ENCODE results near the gene ETDB.
"Not testable (repeated sequence)": the region's sequence is repeated elsewhere in the genome, so short reads cannot be mapped to it uniquely, and the experiment has no call there.

The ETDB gene

GRCh38 chrX:135109554-135109953, 10.8 kb downstream of the ETDB start:
- H3K4me2 ChIP-seq (ENCODE audit: low read depth, low read length), result no peak overlapping the region
- H3K4me3 ChIP-seq (ENCODE audit: low read length), result no peak overlapping the region
- no peaks in the 10 kb centered on the region for H3K4me1 ChIP-seq (ENCODE audit: low read length)
- H4K20me1 ChIP-seq (ENCODE audit: insufficient read depth, low read length), result no peaks in the 10 kb centered on the region
- H3K27me3 ChIP-seq (replicated peaks; ENCODE audit: insufficient read depth, low read length), result no peaks in the 10 kb centered on the region
- no peak for DNase-seq
- H3K36me3 ChIP-seq (replicated peaks; ENCODE audit: insufficient read depth, low read length), result no peaks in the 10 kb centered on the region
- no peak overlapping the region for H3K9ac ChIP-seq (ENCODE audit: low read length)
- no peaks in the 10 kb centered on the region for H3K9me3 ChIP-seq (replicated peaks; ENCODE audit: insufficient read depth, low read length)
- TF ChIP-seq EZH2phosphoT487 (IDR thresholded peaks at IDR 0.05; ENCODE audit: low read length), result no peak
- TF ChIP-seq, protein P1, sequence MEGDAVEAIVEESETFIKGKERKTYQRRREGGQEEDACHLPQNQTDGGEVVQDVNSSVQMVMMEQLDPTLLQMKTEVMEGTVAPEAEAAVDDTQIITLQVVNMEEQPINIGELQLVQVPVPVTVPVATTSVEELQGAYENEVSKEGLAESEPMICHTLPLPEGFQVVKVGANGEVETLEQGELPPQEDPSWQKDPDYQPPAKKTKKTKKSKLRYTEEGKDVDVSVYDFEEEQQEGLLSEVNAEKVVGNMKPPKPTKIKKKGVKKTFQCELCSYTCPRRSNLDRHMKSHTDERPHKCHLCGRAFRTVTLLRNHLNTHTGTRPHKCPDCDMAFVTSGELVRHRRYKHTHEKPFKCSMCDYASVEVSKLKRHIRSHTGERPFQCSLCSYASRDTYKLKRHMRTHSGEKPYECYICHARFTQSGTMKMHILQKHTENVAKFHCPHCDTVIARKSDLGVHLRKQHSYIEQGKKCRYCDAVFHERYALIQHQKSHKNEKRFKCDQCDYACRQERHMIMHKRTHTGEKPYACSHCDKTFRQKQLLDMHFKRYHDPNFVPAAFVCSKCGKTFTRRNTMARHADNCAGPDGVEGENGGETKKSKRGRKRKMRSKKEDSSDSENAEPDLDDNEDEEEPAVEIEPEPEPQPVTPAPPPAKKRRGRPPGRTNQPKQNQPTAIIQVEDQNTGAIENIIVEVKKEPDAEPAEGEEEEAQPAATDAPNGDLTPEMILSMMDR (IDR thresholded peaks at IDR 0.05; ENCODE audit: low read length), result no peak
- no peak for TF ChIP-seq EZH2 (optimal IDR thresholded peaks at IDR 0.05; ENCODE audit: low read depth, low read length)
- H3K27ac ChIP-seq (ENCODE audit: low read length), result no peak overlapping the region
- no peaks in the 10 kb centered on the region for H3K9me2 ChIP-seq (replicated peaks; ENCODE audit: insufficient read depth, low read length)
- no peak overlapping the region for H2AFZ ChIP-seq (ENCODE audit: low read length)
- H3K79me2 ChIP-seq (ENCODE audit: low read length), result no peaks in the 10 kb centered on the region
- no peaks in the 10 kb centered on the region for H3F3A ChIP-seq (ENCODE audit: insufficient read depth, low read length)

- H3K27me3 ChIP-seq (replicated peaks; ENCODE audit: insufficient read depth, low read length), result no peaks in the 10 kb centered on the region; the same call in 1 of the 2 replicates
Measured at GRCh38 chrX:135099493-135099783, 20.9 kb downstream of the ETDB start.

GRCh38 chrX:135097196-135097744, 23.1 kb downstream of the ETDB start:
- H3K9ac ChIP-seq (ENCODE audit: low read length); DNase-seq; H2AFZ ChIP-seq (ENCODE audit: low read length); H3K9me3 ChIP-seq (replicated peaks; ENCODE audit: insufficient read depth, low read length); H3K4me1 ChIP-seq (ENCODE audit: low read length); H3K27ac ChIP-seq (ENCODE audit: low read length); H3F3A ChIP-seq (ENCODE audit: insufficient read depth, low read length); H3K36me3 ChIP-seq (replicated peaks; ENCODE audit: insufficient read depth, low read length); H3K4me2 ChIP-seq (ENCODE audit: low read depth, low read length); H4K20me1 ChIP-seq (ENCODE audit: insufficient read depth, low read length); H3K9me2 ChIP-seq (replicated peaks; ENCODE audit: insufficient read depth, low read length); H3K4me3 ChIP-seq (ENCODE audit: low read length); H3K27me3 ChIP-seq (replicated peaks; ENCODE audit: insufficient read depth, low read length); H3K79me2 ChIP-seq (ENCODE audit: low read length): not testable (repeated sequence)

More at GRCh38 chrX:135099493-135099783, 20.9 kb downstream of the ETDB start:
- TF ChIP-seq, protein P1 (IDR thresholded peaks at IDR 0.05; ENCODE audit: low read length), result no peak
- TF ChIP-seq EZH2phosphoT487 (IDR thresholded peaks at IDR 0.05; ENCODE audit: low read length), result no peak
- no peak for TF ChIP-seq EZH2 (optimal IDR thresholded peaks at IDR 0.05; ENCODE audit: low read depth, low read length)
- H3K4me2 ChIP-seq (ENCODE audit: low read depth, low read length), result no peak overlapping the region
- H3K9ac ChIP-seq (ENCODE audit: low read length), result no peak overlapping the region
- H3K9me2 ChIP-seq (replicated peaks; ENCODE audit: insufficient read depth, low read length), result no peaks in the 10 kb centered on the region
- no peaks in the 10 kb centered on the region for H3K79me2 ChIP-seq (ENCODE audit: low read length)
- no peaks in the 10 kb centered on the region for H4K20me1 ChIP-seq (ENCODE audit: insufficient read depth, low read length)
- H3K27ac ChIP-seq (ENCODE audit: low read length), result no peak overlapping the region
- no peaks in the 10 kb centered on the region for H3F3A ChIP-seq (ENCODE audit: insufficient read depth, low read length)
- H3K4me3 ChIP-seq (ENCODE audit: low read length), result no peak overlapping the region
- no peaks in the 10 kb centered on the region for H3K4me1 ChIP-seq (ENCODE audit: low read length)
- DNase-seq, result no peak
- H3K36me3 ChIP-seq (replicated peaks; ENCODE audit: insufficient read depth, low read length), result no peaks in the 10 kb centered on the region
- H3K9me3 ChIP-seq (replicated peaks; ENCODE audit: insufficient read depth, low read length), result no peaks in the 10 kb centered on the region
- H2AFZ ChIP-seq (ENCODE audit: low read length), result no peak overlapping the region

DNA sequence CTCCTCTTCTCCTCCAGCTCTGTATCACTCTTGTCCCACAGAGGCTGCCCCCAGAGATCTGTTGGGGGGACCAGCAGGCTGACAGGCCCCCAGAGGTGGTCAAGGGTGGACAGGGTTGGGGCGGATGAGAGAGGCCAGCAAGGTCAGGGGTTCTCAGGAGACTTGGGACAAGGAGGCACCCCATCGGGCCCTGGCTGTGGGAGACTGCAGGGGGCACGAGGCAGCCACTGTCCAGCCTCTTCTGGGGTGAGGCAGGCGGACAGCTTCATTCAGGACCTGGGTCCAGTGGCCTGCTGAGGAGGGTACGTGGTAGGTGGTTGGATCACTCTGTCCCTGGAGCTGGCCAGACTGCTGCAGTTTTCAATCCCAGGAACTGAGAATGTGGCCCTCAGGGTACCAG, 24.6 kb downstream of the ETDB start:
- H4K20me1 ChIP-seq (ENCODE audit: insufficient read depth, low read length), result no peaks in the 10 kb centered on the region
- H3K36me3 ChIP-seq (replicated peaks; ENCODE audit: insufficient read depth, low read length), result no peaks in the 10 kb centered on the region
- DNase-seq, result no peak
- no peaks in the 10 kb centered on the region; the same call in 1 of the 2 replicates for H3K27me3 ChIP-seq (replicated peaks; ENCODE audit: insufficient read depth, low read length)
- TF ChIP-seq EZH2phosphoT487 (IDR thresholded peaks at IDR 0.05; ENCODE audit: low read length), result no peak
- no peak for TF ChIP-seq EZH2 (optimal IDR thresholded peaks at IDR 0.05; ENCODE audit: low read depth, low read length)
- no peaks in the 10 kb centered on the region for H3K4me1 ChIP-seq (ENCODE audit: low read length)
- no peak overlapping the region for H3K4me2 ChIP-seq (ENCODE audit: low read depth, low read length)
- H3K79me2 ChIP-seq (ENCODE audit: low read length), result no peaks in the 10 kb centered on the region
- no peak overlapping the region for H3K27ac ChIP-seq (ENCODE audit: low read length)
- no peak overlapping the region for H3K4me3 ChIP-seq (ENCODE audit: low read length)
- H3K9me3 ChIP-seq (replicated peaks; ENCODE audit: insufficient read depth, low read length), result no peaks in the 10 kb centered on the region
- no peaks in the 10 kb centered on the region for H3K9me2 ChIP-seq (replicated peaks; ENCODE audit: insufficient read depth, low read length)
- H3K9ac ChIP-seq (ENCODE audit: low read length), result no peak overlapping the region
- H3F3A ChIP-seq (ENCODE audit: insufficient read depth, low read length), result no peaks in the 10 kb centered on the region
- H2AFZ ChIP-seq (ENCODE audit: low read length), result no peak overlapping the region
